Vagina (tissue), 2 donors: ENCODE data around the gene CRHBP. TPM values are rescaled to one million over a fixed set of nuclear protein-coding genes. Genes with fewer than 3 reads are reported as not detected.

Experiments
- DNase-seq, 2 donors: peaks; one replicate each; pipeline ENCODE4 v3.0.0-alpha.2; 2017; ENCODE audit errors: extremely low spot score in 2 of 2
- H3K27ac ChIP-seq: fragments of 200-600 bp; sonication (generic); one replicate; pipeline ENCODE4 v1.5.1; 2019
- H3K27me3 ChIP-seq: fragments of 200-600 bp; sonication (generic); one replicate; pipeline ENCODE4 v1.5.1; 2019
- H3K36me3 ChIP-seq, 2 donors: fragments of 200-600 bp; sonication (generic); one replicate each; pipeline ENCODE4 v1.5.1; 2017 to 2019
- H3K4me1 ChIP-seq: fragments of 200-600 bp; sonication (generic); one replicate; pipeline ENCODE4 v1.5.1; 2019
- H3K4me3 ChIP-seq, 2 donors: fragments of 200-600 bp; sonication (generic); 1 replicate in 1 of 2; 2 replicates in 1 of 2; pipeline ENCODE4 v1.5.1; 2016 to 2019
- H3K9me3 ChIP-seq: fragments of 200-600 bp; sonication (generic); one replicate; pipeline ENCODE4 v1.5.1; 2019
- CTCF ChIP-seq, 3 experiments: fragments of 450-650 bp in 2 of 3; fragments of 200-600 bp in 1 of 3; sonication (generic) in 1 of 3; IDR thresholded peaks; one replicate each; pipeline ENCODE4 v1.5.1; 2017 to 2019; ENCODE audit warnings: antibody characterized with exemption in 3 of 3, mild to moderate bottlenecking in 2 of 3, moderate library complexity in 2 of 3
- POLR2A ChIP-seq, 2 donors: fragments of 450-650 bp; IDR thresholded peaks; one replicate each; pipeline ENCODE4 v1.6.1; 2017; ENCODE audit warnings: antibody characterized with exemption in 2 of 2, mild to moderate bottlenecking in 2 of 2, moderate library complexity in 2 of 2
- POLR2AphosphoS5 ChIP-seq, 2 donors: sonication (generic); formaldehyde crosslinking; IDR thresholded peaks; one replicate each; pipeline ENCODE4 v1.9.0; 2017; ENCODE audit warnings: antibody characterized with exemption in 2 of 2, mild to moderate bottlenecking in 2 of 2, low read depth in 1 of 2; ENCODE audit not compliant: insufficient read depth in 1 of 2
- intact Hi-C: fragments of 100-400 bp; cut with DNase I; formaldehyde crosslinking; loops from one replicate; pipeline ENCODE4 v1.15.1; 2023
- small RNA-seq: library from RNA; depleted of rRNA; stranded (forward); fragments of <200 nt; gene quantifications from one replicate; pipeline ENCODE3, GENCODE V24; 2016
- total RNA-seq: library from RNA; depleted of rRNA; stranded (reverse); fragments of >200 nt; gene quantifications from one replicate; pipeline ENCODE4 v1.2.3, GENCODE V29; 2016

CRHBP gene
- total RNA-seq, 1 donor from 2014 or later, result 5.9 TPM

DNA sequence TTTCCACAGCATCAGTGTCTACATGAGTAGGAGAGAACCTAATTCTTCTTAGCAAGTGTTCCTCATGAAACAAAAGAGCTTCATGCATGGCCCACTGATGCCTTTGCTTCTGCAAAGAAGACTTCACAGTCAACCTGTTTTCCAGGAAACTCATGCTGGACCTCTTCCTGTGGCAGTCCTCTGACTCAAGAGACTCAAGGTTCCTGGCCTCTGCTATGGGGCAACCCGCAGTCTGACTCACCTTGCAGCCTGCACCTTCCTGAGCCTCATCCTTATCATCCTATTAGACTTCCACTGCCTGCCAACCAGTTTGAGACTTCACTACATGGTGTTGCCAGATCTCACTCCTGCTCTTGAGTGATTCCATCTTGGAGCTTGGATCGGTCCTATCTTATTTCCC is 59.8 kb downstream of the CRHBP start:
- Histone ChIP-seq H3K4me3 (no peak overlapping the region), H3K36me3 (no peaks in the 10 kb centered on the region), H3K4me1 (no peaks in the 10 kb centered on the region), H3K9me3 (no peaks in the 10 kb centered on the region), H3K27me3 (no peaks in the 10 kb centered on the region), H3K27ac (no peak overlapping the region)
- no peak for DNase-seq
- TF ChIP-seq POLR2A (IDR thresholded peaks at IDR 0.05) (no peak), CTCF (IDR thresholded peaks at IDR 0.05) (no peak), POLR2AphosphoS5 (IDR thresholded peaks at IDR 0.05; ENCODE audit: insufficient read depth in 1 of 2, low read depth in 1 of 2) (no peak)
- intact Hi-C loops, result no loop called here

GRCh38 chr5:77015938-77016569 is 63.2 kb downstream of the CRHBP start:
- H3K27me3 ChIP-seq, result no peaks in the 10 kb centered on the region
- H3K9me3 ChIP-seq, result no peaks in the 10 kb centered on the region
- H3K4me1 ChIP-seq, result no peaks in the 10 kb centered on the region
- no peak for DNase-seq
- no peak overlapping the region for H3K27ac ChIP-seq
- no peaks in the 10 kb centered on the region for H3K36me3 ChIP-seq
- TF ChIP-seq POLR2AphosphoS5 (IDR thresholded peaks at IDR 0.05; ENCODE audit: insufficient read depth in 1 of 2, low read depth in 1 of 2) (no peak), CTCF (IDR thresholded peaks at IDR 0.05) (no peak), POLR2A (IDR thresholded peaks at IDR 0.05) (no peak)
- intact Hi-C loops, result no loop called here
- H3K4me3 ChIP-seq, result no peak overlapping the region

GRCh38 chr5:77016962-77017361 is 64.1 kb downstream of the CRHBP start:
- TF ChIP-seq POLR2A (IDR thresholded peaks at IDR 0.05) (no peak), POLR2AphosphoS5 (IDR thresholded peaks at IDR 0.05; ENCODE audit: insufficient read depth in 1 of 2, low read depth in 1 of 2) (no peak), CTCF (IDR thresholded peaks at IDR 0.05) (no peak)
- Histone ChIP-seq H3K4me1 (no peaks in the 10 kb centered on the region), H3K9me3 (no peaks in the 10 kb centered on the region), H3K27ac (no peak overlapping the region), H3K36me3 (no peaks in the 10 kb centered on the region), H3K4me3 (no peak overlapping the region), H3K27me3 (no peaks in the 10 kb centered on the region)
- intact Hi-C loops, result no loop called here
- DNase-seq, result no peak

GRCh38 chr5:77017668-77018067 is 64.8 kb downstream of the CRHBP start:
- intact Hi-C loops, result no loop called here
- H3K9me3 ChIP-seq, result no peaks in the 10 kb centered on the region
- no peak overlapping the region for H3K4me3 ChIP-seq
- no peaks in the 10 kb centered on the region for H3K4me1 ChIP-seq
- no peaks in the 10 kb centered on the region for H3K36me3 ChIP-seq
- TF ChIP-seq POLR2AphosphoS5 (IDR thresholded peaks at IDR 0.05; ENCODE audit: insufficient read depth in 1 of 2, low read depth in 1 of 2) (no peak), CTCF (IDR thresholded peaks at IDR 0.05) (no peak), POLR2A (IDR thresholded peaks at IDR 0.05) (no peak)
- H3K27me3 ChIP-seq, result no peaks in the 10 kb centered on the region
- no peak overlapping the region for H3K27ac ChIP-seq
- DNase-seq, result no peak

Small RNAs within 50 kb of the gene (small RNA-seq; reads per million reads assigned to genes)
- gene RNU6ATAC36P, result not detected

Other genes with a start within 250 kb of the CRHBP start
- 7.1 TPM for gene F2R, start 236.9 kb upstream of the CRHBP start, total RNA-seq
- gene F2RL1, start 134.0 kb upstream of the CRHBP start, total RNA-seq, result 6.6 TPM
- not detected for gene S100Z, start 103.0 kb upstream of the CRHBP start, total RNA-seq
- gene AGGF1, start 77.4 kb downstream of the CRHBP start, total RNA-seq, result 12.0 TPM
- 9.1 TPM for gene ZBED3, start 134.2 kb downstream of the CRHBP start, total RNA-seq